Right kidney (tissue), 9 donors: ENCODE results near the gene FAM180A.
"Not testable (repeated sequence)": the region's sequence is repeated elsewhere in the genome, so short reads cannot be mapped to it uniquely, and the experiment has no call there.

Source experiments
- DNase-seq: peaks from one replicate; pipeline ENCODE4 v3.0.0-alpha.2; 2016
- long read RNA-seq, 8 donors: transcript quantifications; one replicate each; lab custom pipeline, GENCODE V29; 2026

Gene FAM180A
- long read RNA-seq, donor 1, result 0 reads
- long read RNA-seq, donor 2, result 0 reads
- long read RNA-seq, donor 3, result 0 reads
- long read RNA-seq, donor 4, result 0 reads
- long read RNA-seq, donor 5, result 0 reads
- long read RNA-seq, donor 6, result 0 reads
- long read RNA-seq, donor 7, result 0 reads
- long read RNA-seq, donor 8, result 0 reads

- no peak for DNase-seq
Measured at GRCh38 chr7:135748770-135749169, at the start of gene FAM180A. Gene FAM180A, minus strand, starts transcription at chr7:135748813. Its CDS starts 233 bp downstream, at chr7:135748580.

- no peak for DNase-seq
Measured at GRCh38 chr7:135798095-135798494, 49.5 kb upstream of the FAM180A start.

- no peak for DNase-seq
Measured at GRCh38 chr7:135795846-135796570, 47.4 kb upstream of the FAM180A start.

GRCh38 chr7:135793841-135794240 lies 45.2 kb upstream of the FAM180A start:
- no peak for DNase-seq

GRCh38 chr7:135792866-135793265 lies 44.3 kb upstream of the FAM180A start:
- no peak for DNase-seq

- no peak for DNase-seq
Measured at GRCh38 chr7:135792363-135792668, 43.7 kb upstream of the FAM180A start.

GRCh38 chr7:135791543-135792362 lies 43.1 kb upstream of the FAM180A start:
- DNase-seq, result no peak

GRCh38 chr7:135790371-135790977 lies 41.9 kb upstream of the FAM180A start:
- no peak for DNase-seq

- DNase-seq, result no peak
Measured at GRCh38 chr7:135789956-135790355, 41.3 kb upstream of the FAM180A start.

GRCh38 chr7:135789431-135789830 lies 40.8 kb upstream of the FAM180A start:
- DNase-seq, result no peak

- no peak for DNase-seq
Measured at GRCh38 chr7:135786911-135787310, 38.3 kb upstream of the FAM180A start.

- no peak for DNase-seq
Measured at GRCh38 chr7:135785065-135785464, 36.5 kb upstream of the FAM180A start.

- no peak for DNase-seq
Measured at GRCh38 chr7:135784013-135784412, 35.4 kb upstream of the FAM180A start.

GRCh38 chr7:135782801-135783200 lies 34.2 kb upstream of the FAM180A start:
- no peak for DNase-seq

- no peak for DNase-seq
Measured at GRCh38 chr7:135782377-135782776, 33.8 kb upstream of the FAM180A start.

- DNase-seq, result no peak
Measured at GRCh38 chr7:135777626-135778398, 29.2 kb upstream of the FAM180A start.

- DNase-seq, result not testable (repeated sequence)
Measured at GRCh38 chr7:135775915-135776314, 27.3 kb upstream of the FAM180A start.

- no peak for DNase-seq
Measured at GRCh38 chr7:135775230-135775629, 26.6 kb upstream of the FAM180A start.

- no peak for DNase-seq
Measured at GRCh38 chr7:135774284-135774683, 25.7 kb upstream of the FAM180A start.

GRCh38 chr7:135773464-135773863 lies 24.9 kb upstream of the FAM180A start:
- no peak for DNase-seq

GRCh38 chr7:135772639-135773222 lies 24.1 kb upstream of the FAM180A start:
- DNase-seq, result no peak
